GM18511 (cell line): ENCODE results near the gene A1CF.
"Not testable (repeated sequence)": the region's sequence is repeated elsewhere in the genome, so short reads cannot be mapped to it uniquely, and the experiment has no call there.

Experiments
- ATAC-seq: cut with Tn5 transposase; IDR thresholded peaks from one replicate; pipeline ENCODE4 v1.9.1; 2021; ENCODE audit warnings: mild to moderate bottlenecking, moderate library complexity; ENCODE audit not compliant: unreplicated experiment

Gene A1CF

GRCh38 chr10:50794490-50794889 is 90.9 kb downstream of the A1CF start:
- no peak for ATAC-seq

GRCh38 chr10:50788951-50789945 is 96.2 kb downstream of the A1CF start:
- peak; percentile 72 for ATAC-seq

DNA sequence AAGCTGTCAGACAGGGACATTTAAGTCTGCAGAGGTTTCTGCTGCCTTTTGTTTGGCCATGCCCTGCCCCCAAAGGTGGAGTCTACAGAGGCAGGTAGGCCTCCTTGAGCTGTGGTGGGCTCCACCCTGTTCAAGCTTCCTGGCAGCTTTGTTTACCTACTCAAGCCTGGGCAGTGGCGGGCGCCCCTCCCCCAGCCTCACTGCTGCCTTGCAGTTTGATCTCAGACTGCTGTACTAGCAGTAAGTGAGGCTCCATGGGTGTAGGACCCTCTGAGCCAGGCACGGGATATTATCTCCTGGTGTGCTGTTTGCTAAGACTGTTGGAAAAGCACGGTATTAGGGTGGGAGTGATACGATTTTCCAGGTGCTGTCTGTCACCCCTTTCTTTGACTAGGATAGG is 97.5 kb downstream of the A1CF start:
- ATAC-seq, result not testable (repeated sequence)

DNA sequence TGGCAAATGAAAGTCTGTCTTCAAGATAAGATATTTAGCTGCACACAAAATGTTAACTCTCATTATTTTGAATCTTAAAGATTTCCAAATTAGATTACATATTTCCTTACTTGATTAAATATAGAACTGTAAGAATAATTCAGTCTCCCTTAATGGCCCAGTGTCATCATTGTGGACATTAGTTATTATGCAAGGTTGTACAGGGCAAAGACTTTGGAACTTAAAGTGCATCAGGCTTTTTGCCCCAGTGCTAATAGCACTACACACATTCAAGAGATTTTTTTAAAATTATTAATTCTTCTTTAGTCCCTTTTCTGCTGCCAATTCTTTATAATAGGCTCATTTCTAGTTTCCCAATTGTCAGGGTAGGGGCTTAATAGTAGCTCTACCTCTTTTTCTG is 103.4 kb downstream of the A1CF start:
- ATAC-seq, result not testable (repeated sequence)

GRCh38 chr10:50780036-50780435 is 105.4 kb downstream of the A1CF start:
- ATAC-seq, result not testable (repeated sequence)

GRCh38 chr10:50774868-50775267 is 110.6 kb downstream of the A1CF start:
- ATAC-seq, result peak; percentile 56

GRCh38 chr10:50772042-50772441 is 113.4 kb downstream of the A1CF start:
- not testable (repeated sequence) for ATAC-seq

DNA sequence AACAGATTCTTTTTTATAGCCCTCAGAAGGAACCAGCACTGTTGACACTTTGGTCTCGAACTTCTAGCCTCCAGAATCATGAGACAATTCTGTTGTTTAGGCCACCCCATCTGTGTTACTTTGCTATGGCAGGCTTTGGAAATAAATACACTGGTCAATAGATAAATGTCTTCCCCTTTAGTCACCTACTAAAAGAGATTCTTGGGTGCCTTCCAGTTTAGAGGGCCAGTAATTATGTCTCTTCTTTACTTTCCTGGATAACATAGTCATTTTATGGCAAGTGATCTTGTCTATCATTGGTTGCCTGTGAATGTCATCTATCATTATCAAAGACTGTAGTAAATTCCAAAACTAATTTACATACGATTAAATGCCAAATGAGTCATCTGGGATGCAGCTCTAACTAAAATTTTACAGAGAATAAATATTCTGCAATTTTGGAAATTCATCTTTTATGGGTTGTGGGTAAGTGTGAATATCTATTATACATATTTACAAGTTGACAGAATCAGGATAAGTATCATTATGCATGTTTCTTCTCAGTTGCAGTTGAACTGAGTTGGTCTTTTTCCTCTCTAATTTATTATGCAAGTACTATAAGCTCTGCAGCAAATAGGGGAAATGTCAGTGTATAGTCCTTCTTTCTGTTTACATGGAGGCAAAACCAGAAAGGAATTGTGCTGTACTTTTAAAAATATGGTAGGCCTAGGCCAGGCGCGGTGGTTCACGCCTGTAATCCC is 118.5 kb downstream of the A1CF start:
- ATAC-seq, result not testable (repeated sequence)
